ENCODE results near the gene BNC2.

GRCh38 chr9:16501141-16501540 is 369.3 kb downstream of the BNC2 start:
- TF ChIP-seq ZNF747 (tag by site-specific recombination; IDR thresholded peaks at IDR 0.05) (no peak), CTCF (tag by site-specific recombination; IDR thresholded peaks at IDR 0.05) (no peak), ZNF157 (tag by site-specific recombination; IDR thresholded peaks at IDR 0.05) (no peak), ZNF274 (IDR thresholded peaks at IDR 0.05; ENCODE audit: low read length) (no peak), ZNF274 (tag by site-specific recombination; IDR thresholded peaks at IDR 0.05; ENCODE audit: borderline replicate concordance) (no peak)

All from HEK293 (cell line).